ENCODE measurements around the gene NUCKS1.

DNA sequence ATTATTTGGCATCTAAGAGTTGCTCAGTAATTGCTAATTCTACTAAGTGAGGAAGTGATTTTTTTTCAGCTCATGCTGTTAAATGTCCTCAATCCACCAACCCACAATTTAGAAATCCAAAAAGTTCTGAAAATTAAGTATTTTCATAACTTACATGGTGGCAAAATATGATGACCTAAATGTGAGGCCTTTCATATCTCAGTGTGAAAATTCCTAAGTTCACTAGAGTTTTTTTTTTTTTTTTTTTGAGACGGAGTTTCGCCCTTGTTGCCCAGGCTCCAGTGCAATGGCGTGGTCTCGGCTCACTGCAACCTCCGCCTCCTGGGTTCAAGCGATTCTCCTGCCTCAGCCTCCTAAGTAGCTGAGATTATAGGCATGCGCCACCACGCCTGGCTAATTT, 5.6 kb downstream of the NUCKS1 start:
- TF ChIP-seq CTCF (IDR thresholded peaks at IDR 0.05) (no peak), POLR2A (IDR thresholded peaks at IDR 0.05) (no peak)

Data from ovary (tissue), 3 donors.